Activated CD8-positive, alpha-beta memory T cell treated with anti-CD3 and anti-CD28 coated beads, Interleukin-2, amount 50 U/mL, for 1 hour (primary cell): ENCODE measurements around the gene C1QTNF1.

Source experiments
- DNase-seq: peaks from one replicate; pipeline ENCODE4 v3.0.0-alpha.2; 2020; ENCODE audit errors: extremely low read depth

Gene C1QTNF1

GRCh38 chr17:79079421-79080200, 55.6 kb downstream of the C1QTNF1 start:
- no peak for DNase-seq

GRCh38 chr17:79080349-79080748, 56.4 kb downstream of the C1QTNF1 start:
- DNase-seq = no peak

- no peak for DNase-seq
These were observed 56.9 kb downstream of the C1QTNF1 start for GRCh38 chr17:79080761-79081290.

GRCh38 chr17:79081571-79082276, 57.8 kb downstream of the C1QTNF1 start:
- DNase-seq = no peak

- DNase-seq = no peak
These were observed 58.6 kb downstream of the C1QTNF1 start for GRCh38 chr17:79082311-79083190.

GRCh38 chr17:79083191-79083971, 59.4 kb downstream of the C1QTNF1 start:
- no peak for DNase-seq

GRCh38 chr17:79084291-79085153, 60.6 kb downstream of the C1QTNF1 start:
- no peak for DNase-seq

GRCh38 chr17:79085154-79085920, 61.4 kb downstream of the C1QTNF1 start:
- no peak for DNase-seq

GRCh38 chr17:79085921-79086551, 62.1 kb downstream of the C1QTNF1 start:
- DNase-seq = no peak

GRCh38 chr17:79086609-79087427, 62.8 kb downstream of the C1QTNF1 start:
- DNase-seq = no peak

GRCh38 chr17:79087428-79088143, 63.6 kb downstream of the C1QTNF1 start:
- DNase-seq = no peak

- no peak for DNase-seq
These were observed 64.5 kb downstream of the C1QTNF1 start for GRCh38 chr17:79088247-79088996.

- no peak for DNase-seq
These were observed 65.0 kb downstream of the C1QTNF1 start for GRCh38 chr17:79088997-79089328.

- no peak for DNase-seq
These were observed 65.9 kb downstream of the C1QTNF1 start for GRCh38 chr17:79089720-79090442.

- no peak for DNase-seq
These were observed 66.7 kb downstream of the C1QTNF1 start for GRCh38 chr17:79090443-79091225.
